Progenitor cell of endocrine pancreas (in vitro differentiated cells): Measurements from ENCODE around the gene MAGEB3. TPM values are rescaled to one million over a fixed set of nuclear protein-coding genes. Genes with fewer than 3 reads are reported as not detected.

Experiments used
- DNase-seq: peaks from one replicate; pipeline ENCODE4 v3.0.0; 2021; ENCODE audit warnings: low spot score; ENCODE audit not compliant: unreplicated experiment
- H3K27ac Mint-ChIP-seq: 2 replicates; pipeline ENCODE4 v1.8.0; 2021; ENCODE audit warnings: mild to moderate bottlenecking, moderate library complexity, mixed read lengths
- H3K27me3 Mint-ChIP-seq: 2 replicates; pipeline ENCODE4 v1.8.0; 2021; ENCODE audit warnings: mixed read lengths
- H3K36me3 Mint-ChIP-seq: 2 replicates; pipeline ENCODE4 v1.8.0; 2022; ENCODE audit warnings: mixed read lengths; ENCODE audit not compliant: insufficient read depth
- H3K4me1 Mint-ChIP-seq: 2 replicates; pipeline ENCODE4 v1.8.0; 2021; ENCODE audit warnings: low read depth, mixed read lengths
- H3K4me3 Mint-ChIP-seq: 2 replicates; pipeline ENCODE4 v1.8.0; 2021; ENCODE audit warnings: low read depth, mild to moderate bottlenecking, moderate library complexity, mixed read lengths
- H3K9me3 Mint-ChIP-seq: 2 replicates; pipeline ENCODE4 v1.8.0; 2021; ENCODE audit warnings: low read depth, mixed read lengths
- CTCF ChIP-seq: fragments of 200-600 bp; sonication (generic); IDR thresholded peaks from one replicate; pipeline ENCODE4 v1.5.0; 2021; ENCODE audit warnings: antibody characterized with exemption, mild to moderate bottlenecking; ENCODE audit not compliant: unreplicated experiment
- total RNA-seq: library from RNA; stranded (reverse); gene quantifications from 2 replicates; pipeline ENCODE4 v1.2.1, GENCODE V29; 2021

The MAGEB3 gene
- total RNA-seq, 1 donor from 2014 or later: 0.26 TPM

GRCh38 chrX:30224536-30224935 is 5.9 kb upstream of the MAGEB3 start:
- TF ChIP-seq CTCF: no peak
- H3K36me3 Mint-ChIP-seq: no peaks in the 10 kb centered on the region
- DNase-seq: no peak
- no peak overlapping the region for H3K4me3 Mint-ChIP-seq
- H3K27me3 Mint-ChIP-seq: no peaks in the 10 kb centered on the region
- no peak overlapping the region for H3K27ac Mint-ChIP-seq
- no peaks in the 10 kb centered on the region for H3K4me1 Mint-ChIP-seq
- no peaks in the 10 kb centered on the region for H3K9me3 Mint-ChIP-seq

- Mint-ChIP-seq H3K4me1 (no peaks in the 10 kb centered on the region), H3K4me3 (no peak overlapping the region), H3K27me3 (no peaks in the 10 kb centered on the region), H3K36me3 (no peaks in the 10 kb centered on the region), H3K27ac (no peak overlapping the region), H3K9me3 (no peaks in the 10 kb centered on the region)
- no peak for TF ChIP-seq CTCF
- DNase-seq: no peak
Measured at GRCh38 chrX:30228526-30228925, 1.9 kb upstream of the MAGEB3 start.

- TF ChIP-seq CTCF: no peak
- Mint-ChIP-seq H3K4me1 (peaks cover 2% of the 10 kb centered on the region), H3K27ac (no peak within 1 kb of the TSS), H3K4me3 (no peak within 1 kb of the TSS), H3K9me3 (no peaks in the 10 kb centered on the region), H3K27me3 (peaks cover 2% of the 10 kb centered on the region), H3K36me3 (no peaks in the 10 kb centered on the region)
- no peak for DNase-seq
Measured at GRCh38 chrX:30241724-30242415, 11.4 kb downstream of the MAGEB3 start, which contains the start of gene MAGEB4. MAGEB4 (plus strand) TSS chrX:30242000; CDS start chrX:30242136, 136 bp downstream.

GRCh38 chrX:30246769-30247489 is 16.5 kb downstream of the MAGEB3 start, which contains the start of gene MAGEB1:
MAGEB1 (plus strand) TSS chrX:30247146; CDS start chrX:30250494, 3,348 bp downstream.
- DNase-seq: no peak
- no peak within 1 kb of the TSS for H3K4me3 Mint-ChIP-seq

GRCh38 chrX:30248854-30249253 is 18.4 kb downstream of the MAGEB3 start:
- H3K36me3 Mint-ChIP-seq: no peaks in the 10 kb centered on the region
- H3K9me3 Mint-ChIP-seq: no peaks in the 10 kb centered on the region
- TF ChIP-seq CTCF: no peak
- no peak overlapping the region for H3K27ac Mint-ChIP-seq
- H3K27me3 Mint-ChIP-seq: no peaks in the 10 kb centered on the region
- no peak for DNase-seq
- H3K4me1 Mint-ChIP-seq: no peaks in the 10 kb centered on the region
- no peak overlapping the region for H3K4me3 Mint-ChIP-seq

More at GRCh38 chrX:30246769-30247489, 16.5 kb downstream of the MAGEB3 start, which contains the start of gene MAGEB1:
- TF ChIP-seq CTCF: no peak
- Mint-ChIP-seq H3K9me3 (no peaks in the 10 kb centered on the region), H3K36me3 (no peaks in the 10 kb centered on the region), H3K27me3 (no peaks in the 10 kb centered on the region), H3K4me1 (peaks cover 2% of the 10 kb centered on the region), H3K27ac (no peak within 1 kb of the TSS)
